Measurements from ENCODE around the gene CEP350. TPM values are rescaled to one million over a fixed set of nuclear protein-coding genes. Genes with fewer than 3 reads are reported as not detected.

The CEP350 gene
- polyA plus RNA-seq, 3 donors = 5.5 to 9.8 (median 5.8) TPM

DNA sequence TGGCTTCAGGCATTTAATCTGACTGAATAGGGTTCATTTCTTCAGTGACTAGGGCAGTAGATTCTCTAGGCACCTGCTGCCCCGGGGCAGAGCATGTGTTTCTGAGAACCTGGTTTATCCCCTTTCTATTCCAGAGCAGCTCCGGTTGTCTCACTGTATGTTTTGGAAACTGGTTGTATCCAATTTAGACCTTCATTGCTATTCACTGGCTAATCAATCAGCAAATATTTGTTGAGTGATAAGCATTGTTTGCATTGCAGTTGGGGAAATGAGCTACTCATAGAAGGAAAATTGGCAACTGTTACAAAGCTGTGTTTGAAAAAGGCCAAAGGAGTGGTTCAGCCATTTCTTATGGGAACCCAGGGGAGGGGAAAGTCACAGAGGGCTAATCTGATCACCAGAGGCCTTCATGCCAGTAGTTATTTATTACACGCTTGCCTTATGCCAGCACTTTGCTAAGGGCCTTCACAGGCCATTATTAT, 203.0 kb downstream of the CEP350 start:
- no peak overlapping the region for H3K27ac ChIP-seq (ENCODE audit: low read depth, low read length)
- 26 to 96% (median 92%) methylated on average over 3 of the region's 3 CpGs for WGBS, 3 donors

- WGBS, 3 donors = 46 to 81% (median 81%) methylated on average over 16 of the region's 16 CpGs
- H3K27ac ChIP-seq (ENCODE audit: low read depth, low read length) = no peak overlapping the region
These were observed 203.8 kb downstream of the CEP350 start for GRCh38 chr1:180158149-180159147.

DNA sequence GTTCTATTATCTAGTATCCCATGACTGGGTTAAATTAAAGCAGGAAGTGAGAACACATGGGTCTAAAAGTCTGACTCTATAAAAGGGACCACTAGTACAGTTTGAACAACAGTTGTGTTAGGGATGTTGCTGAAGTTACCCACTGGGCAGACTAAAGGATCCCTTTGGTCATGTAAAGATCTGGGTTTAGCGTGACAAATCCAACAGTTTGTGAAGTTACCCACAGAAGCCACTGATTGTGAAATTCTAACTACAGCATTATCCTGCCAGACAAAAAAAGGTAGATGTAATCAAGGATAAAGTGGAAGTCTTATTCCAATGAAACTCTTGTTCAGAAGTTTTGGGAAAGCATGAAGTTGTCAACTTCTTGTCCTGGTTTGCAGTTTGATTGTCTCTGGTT, 205.7 kb downstream of the CEP350 start:
- 63 to 96% (median 64%) methylated on average over 1 of the region's 1 CpG for WGBS, 3 donors
- no peak overlapping the region for H3K27ac ChIP-seq (ENCODE audit: low read depth, low read length)

DNA sequence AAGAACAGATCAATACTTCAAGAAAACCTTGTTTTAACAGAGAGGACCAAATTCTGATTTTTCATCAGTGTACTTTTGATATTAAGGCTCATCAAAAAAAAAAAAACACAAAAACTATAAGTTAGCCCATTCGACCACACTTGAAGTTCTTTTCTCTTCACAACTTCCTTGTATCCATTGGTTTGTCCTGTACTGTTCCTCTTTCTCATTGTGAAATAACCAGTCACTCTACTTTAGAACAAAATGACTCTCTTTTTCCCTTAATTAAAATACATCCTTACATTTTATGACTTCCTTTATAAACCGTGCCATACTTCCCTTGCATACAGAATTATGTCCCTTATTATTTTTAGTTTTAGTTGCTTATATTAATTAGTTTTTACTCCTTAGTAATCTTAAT, 208.4 kb downstream of the CEP350 start:
- H3K27ac ChIP-seq (ENCODE audit: low read depth, low read length) = no peak overlapping the region
- WGBS, 3 donors = 44 to 73% (median 48%) methylated on average over 2 of the region's 2 CpGs

Other genes with a start within 250 kb of the CEP350 start
- gene FAM163A, start 211.5 kb upstream of the CEP350 start, polyA plus RNA-seq = under 1 TPM; 0.05 to 0.22 (median 0.06) TPM
- 10 to 100 TPM in 2 of 3 donors, 1 to 10 TPM in 1; 5.1 to 12.5 (median 10.0) TPM for gene TOR1AIP2, start 77.0 kb upstream of the CEP350 start, polyA plus RNA-seq
- gene TOR1AIP1, start 72.5 kb upstream of the CEP350 start, polyA plus RNA-seq = 10 to 100 TPM; 15.4 to 42.4 (median 28.2) TPM
- gene QSOX1, start 200.1 kb downstream of the CEP350 start, polyA plus RNA-seq = 10 to 100 TPM; 47.2 to 59.3 (median 56.2) TPM